ENCODE data around the gene ILDR2.

ILDR2 gene

DNA sequence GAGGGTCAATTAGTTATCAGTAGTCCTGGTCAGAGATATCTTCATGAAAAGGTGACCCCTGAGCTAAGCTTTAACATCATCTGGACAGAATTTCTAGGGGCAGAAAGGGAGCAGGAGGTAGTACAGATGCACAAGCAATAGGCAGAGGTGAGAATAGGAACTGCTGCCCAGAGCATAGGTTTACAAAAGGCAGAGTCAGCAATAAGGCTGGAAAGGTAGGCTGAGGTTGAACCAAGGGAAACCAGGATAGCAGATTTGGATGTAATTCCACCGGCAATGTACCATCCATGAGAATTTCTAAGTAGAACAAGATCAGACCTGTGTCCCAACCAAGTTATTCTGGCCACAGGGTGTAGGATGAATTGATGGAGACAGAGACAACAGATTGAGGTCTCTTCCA lies 6.2 kb upstream of the ILDR2 start:
- TF ChIP-seq, protein P1, sequence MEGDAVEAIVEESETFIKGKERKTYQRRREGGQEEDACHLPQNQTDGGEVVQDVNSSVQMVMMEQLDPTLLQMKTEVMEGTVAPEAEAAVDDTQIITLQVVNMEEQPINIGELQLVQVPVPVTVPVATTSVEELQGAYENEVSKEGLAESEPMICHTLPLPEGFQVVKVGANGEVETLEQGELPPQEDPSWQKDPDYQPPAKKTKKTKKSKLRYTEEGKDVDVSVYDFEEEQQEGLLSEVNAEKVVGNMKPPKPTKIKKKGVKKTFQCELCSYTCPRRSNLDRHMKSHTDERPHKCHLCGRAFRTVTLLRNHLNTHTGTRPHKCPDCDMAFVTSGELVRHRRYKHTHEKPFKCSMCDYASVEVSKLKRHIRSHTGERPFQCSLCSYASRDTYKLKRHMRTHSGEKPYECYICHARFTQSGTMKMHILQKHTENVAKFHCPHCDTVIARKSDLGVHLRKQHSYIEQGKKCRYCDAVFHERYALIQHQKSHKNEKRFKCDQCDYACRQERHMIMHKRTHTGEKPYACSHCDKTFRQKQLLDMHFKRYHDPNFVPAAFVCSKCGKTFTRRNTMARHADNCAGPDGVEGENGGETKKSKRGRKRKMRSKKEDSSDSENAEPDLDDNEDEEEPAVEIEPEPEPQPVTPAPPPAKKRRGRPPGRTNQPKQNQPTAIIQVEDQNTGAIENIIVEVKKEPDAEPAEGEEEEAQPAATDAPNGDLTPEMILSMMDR (IDR thresholded peaks at IDR 0.05; ENCODE audit: borderline replicate concordance, control extremely low read depth, extremely low read depth, insufficient read depth, missing control alignments), result no peak
- DNase-seq (ENCODE audit: low spot score), result no peak
- in situ Hi-C loops (cut with MboI; ENCODE audit: low sequenced_read_pairs, unreplicated experiment), result loop anchor here (10.0 kb wide), 1 partner anchor 73 kb away; no protein-coding TSS in a partner anchor

DNA sequence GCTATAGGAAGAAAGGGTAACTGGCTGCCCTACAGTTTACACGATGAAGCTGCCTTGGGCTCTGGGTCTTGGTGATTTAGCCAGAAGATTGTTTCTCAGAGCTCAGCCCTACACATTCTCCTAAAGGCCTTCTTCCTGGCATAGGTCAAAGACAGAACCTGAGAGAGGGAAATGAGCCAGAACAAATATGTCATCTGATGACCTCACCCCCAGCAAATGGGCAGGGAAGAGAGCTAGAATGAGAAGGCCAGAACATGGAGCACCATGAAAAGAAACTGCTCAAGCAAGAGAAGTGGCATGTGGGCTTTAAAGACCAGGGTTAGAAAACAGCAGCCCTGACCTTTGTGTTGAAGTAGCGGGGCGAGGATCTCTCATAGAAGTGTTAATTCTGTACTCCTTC lies 5.5 kb upstream of the ILDR2 start:
- in situ Hi-C loops (cut with MboI; ENCODE audit: low sequenced_read_pairs, unreplicated experiment), result loop anchor here (10.0 kb wide), 1 partner anchor 74 kb away; no protein-coding TSS in a partner anchor
- TF ChIP-seq, protein P1 (IDR thresholded peaks at IDR 0.05; ENCODE audit: borderline replicate concordance, control extremely low read depth, extremely low read depth, insufficient read depth, missing control alignments), result no peak
- no peak for DNase-seq (ENCODE audit: low spot score)

DNA sequence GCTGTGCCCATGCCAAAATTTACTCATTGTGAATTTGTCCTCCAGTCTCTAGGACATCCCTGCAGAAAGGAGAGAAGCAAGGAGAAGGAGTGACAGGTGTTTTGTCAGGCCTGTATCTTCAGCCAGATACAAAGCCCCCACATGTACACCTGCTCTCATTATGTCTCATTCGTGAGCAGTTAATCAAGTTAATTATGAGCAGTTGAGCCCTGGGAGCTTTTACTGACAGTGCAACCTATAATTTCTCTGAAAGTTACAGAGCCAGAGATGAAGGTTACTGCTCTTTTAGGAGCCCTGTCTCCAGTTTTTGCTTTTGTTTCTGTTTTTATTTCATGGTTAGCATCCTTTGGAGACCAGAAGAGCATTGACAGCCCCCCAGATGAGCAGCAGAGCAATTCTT lies 5.0 kb upstream of the ILDR2 start:
- in situ Hi-C loops (cut with MboI; ENCODE audit: low sequenced_read_pairs, unreplicated experiment), result loop anchor here (10.0 kb wide), 1 partner anchor 74 kb away; no protein-coding TSS in a partner anchor
- no peak for DNase-seq (ENCODE audit: low spot score)
- TF ChIP-seq, protein P1 (IDR thresholded peaks at IDR 0.05; ENCODE audit: borderline replicate concordance, control extremely low read depth, extremely low read depth, insufficient read depth, missing control alignments), result no peak

DNA sequence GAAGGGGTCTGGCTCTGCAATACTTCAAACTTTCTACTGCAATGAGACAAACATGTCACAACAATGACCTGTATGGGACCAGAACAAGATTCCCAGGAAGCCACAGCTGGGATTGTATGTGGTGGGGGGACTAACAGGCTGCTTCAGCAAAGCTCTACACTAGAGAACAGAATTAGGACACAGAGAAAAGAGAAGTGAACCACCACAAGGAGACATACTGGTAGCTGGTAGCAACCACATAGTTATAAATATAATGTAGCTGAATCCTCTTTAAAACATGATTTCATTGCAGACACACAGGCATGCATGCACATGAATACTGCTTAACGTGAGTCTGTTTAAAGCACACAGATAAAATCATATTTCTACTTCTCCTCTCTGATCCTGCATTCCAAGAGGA lies 3.5 kb upstream of the ILDR2 start:
- TF ChIP-seq, protein P1 (IDR thresholded peaks at IDR 0.05; ENCODE audit: borderline replicate concordance, control extremely low read depth, extremely low read depth, insufficient read depth, missing control alignments), result no peak
- DNase-seq (ENCODE audit: low spot score), result peak; percentile 21
- in situ Hi-C loops (cut with MboI; ENCODE audit: low sequenced_read_pairs, unreplicated experiment), result no loop called here

DNA sequence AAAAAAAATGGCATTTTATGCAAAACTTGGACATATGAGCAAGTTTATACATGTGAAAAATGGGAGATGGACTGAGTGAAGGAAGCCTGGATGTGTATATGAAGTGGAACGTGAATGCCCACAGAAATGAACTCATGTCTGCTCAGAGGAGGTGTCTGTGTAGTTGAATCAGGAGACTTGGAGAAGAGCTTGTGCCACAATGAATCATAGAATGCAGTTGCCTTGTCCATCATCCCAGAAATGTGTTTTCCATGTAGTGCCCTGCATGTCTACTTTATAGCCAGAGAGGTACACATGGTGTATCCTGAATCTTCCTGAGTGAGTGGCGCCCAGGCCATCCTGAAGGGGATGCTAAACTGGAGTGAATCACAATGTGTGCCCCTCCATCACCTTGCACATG lies 2.6 kb upstream of the ILDR2 start:
- TF ChIP-seq, protein P1 (IDR thresholded peaks at IDR 0.05; ENCODE audit: borderline replicate concordance, control extremely low read depth, extremely low read depth, insufficient read depth, missing control alignments), result no peak
- in situ Hi-C loops (cut with MboI; ENCODE audit: low sequenced_read_pairs, unreplicated experiment), result no loop called here
- DNase-seq (ENCODE audit: low spot score), result no peak

DNA sequence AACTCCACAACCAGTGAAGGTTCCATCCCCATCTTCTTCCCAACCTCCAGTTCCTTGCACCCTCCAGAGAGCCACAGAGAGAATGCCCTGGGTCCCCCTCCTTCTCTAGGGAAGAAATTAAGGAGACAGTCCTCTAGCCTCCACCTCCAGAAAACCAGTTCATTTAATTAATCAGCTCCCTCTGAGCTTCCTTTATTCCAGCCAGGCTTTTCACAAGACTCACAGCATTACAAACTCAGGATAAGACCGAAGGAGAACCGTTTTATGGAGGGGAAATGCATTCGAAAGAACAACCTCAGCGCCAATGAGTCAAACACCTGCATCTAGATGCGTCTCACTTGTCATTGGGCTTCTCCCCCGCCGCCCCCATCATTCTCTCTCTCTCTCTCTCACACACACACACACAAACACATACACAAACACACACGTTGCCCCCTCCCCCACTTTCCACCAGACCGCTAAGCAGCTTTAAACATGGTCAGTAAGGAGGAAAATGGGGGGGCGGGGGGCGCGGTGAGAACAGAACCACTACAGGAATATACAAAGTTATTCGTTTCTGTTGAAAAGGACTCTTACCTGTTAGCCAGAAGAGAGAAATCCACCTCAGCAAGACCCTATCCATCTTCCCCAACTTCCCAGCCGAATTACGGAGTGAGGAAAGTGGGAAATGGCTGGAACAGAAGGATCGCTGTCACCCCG lies 544 bp downstream of the ILDR2 start:
- in situ Hi-C loops (cut with MboI; ENCODE audit: low sequenced_read_pairs, unreplicated experiment), result no loop called here
- DNase-seq (ENCODE audit: low spot score), result peak; percentile 36
- TF ChIP-seq, protein P1 (IDR thresholded peaks at IDR 0.05; ENCODE audit: borderline replicate concordance, control extremely low read depth, extremely low read depth, insufficient read depth, missing control alignments), result no peak
